Heart right ventricle (tissue), 16 donors: ENCODE measurements around the gene SLC25A11. TPM values are rescaled to one million over a fixed set of nuclear protein-coding genes. Genes with fewer than 3 reads are reported as not detected.

Experiments
- ATAC-seq, 8 donors: fragments of 200-7000 bp; cut with Tn5 transposase; one replicate each; pipeline ENCODE4 v1.9.1; 2020; ENCODE audit warnings: mild to moderate bottlenecking in 8 of 8, moderate library complexity in 8 of 8, moderate number of reproducible peaks in 1 of 8
- DNase-seq, 2 donors: peaks; one replicate each; pipeline ENCODE4 v3.0.0-alpha.2; 2020
- H3K27ac ChIP-seq, 10 donors: fragments of 200-600 bp; sonication (generic) in 2 of 10; one replicate each; pipeline versions ENCODE4 v1.5.0 to v1.8.0; 2020 to 2022; ENCODE audit warnings: mild to moderate bottlenecking in 3 of 10
- H3K27me3 ChIP-seq, 7 donors: fragments of 200-600 bp; one replicate each; pipeline ENCODE4 v1.8.0; 2021 to 2022; ENCODE audit warnings: mild to moderate bottlenecking in 2 of 7
- H3K36me3 ChIP-seq, 9 donors: fragments of 200-600 bp; sonication (generic) in 1 of 9; one replicate each; pipeline versions ENCODE4 v1.5.0 to v1.8.0; 2020 to 2022; ENCODE audit warnings: mild to moderate bottlenecking in 2 of 9
- H3K4me1 ChIP-seq, 9 donors: fragments of 200-600 bp; sonication (generic) in 1 of 9; one replicate each; pipeline versions ENCODE4 v1.5.0 to v1.8.0; 2020 to 2022; ENCODE audit warnings: mild to moderate bottlenecking in 4 of 9
- H3K4me3 ChIP-seq, 10 donors: fragments of 200-600 bp; sonication (generic) in 2 of 10; one replicate each; pipeline versions ENCODE4 v1.5.0 to v1.8.0; 2020 to 2022; ENCODE audit warnings: mild to moderate bottlenecking in 7 of 10, moderate library complexity in 2 of 10
- H3K9me3 ChIP-seq, 11 donors: fragments of 200-600 bp in 10 of 11; sonication (generic) in 2 of 11; one replicate each; pipeline versions ENCODE4 v1.5.0 to v1.8.0; 2013 to 2022; ENCODE audit warnings: mild to moderate bottlenecking in 2 of 11, control low read depth in 1 of 11, moderate library complexity in 1 of 11
- WGBS, 2 donors: extraction: QIAGEN DNeasy Blood & Tissue Kit; methylation state at CpG; one replicate each; pipeline ENCODE4 v1.1.7; 2013; ENCODE audit warnings: inconsistent platforms in 1 of 2; 5-methylcytosine and 5-hydroxymethylcytosine counted together
- intact Hi-C, 10 donors: fragments of 100-400 bp; cut with DNase I; formaldehyde crosslinking; loops; one replicate each; pipeline versions ENCODE4 v1.11.1 to v1.14.2; 2022
- polyA plus RNA-seq, 2 donors: library from polyadenylated mRNA; stranded (reverse); fragments of 200-250 nt; gene quantifications; one replicate each; pipeline ENCODE4 v1.2.3, GENCODE V29; 2013
- total RNA-seq, 10 donors: library from RNA; stranded (reverse); fragmentation: NEBNext Ultra II Directional in 3 of 10; extraction: Animal tissue kit (Norgen Biotek cat#: 25700) in 3 of 10; gene quantifications; one replicate each; pipeline versions ENCODE4 v1.2.1 to v1.2.4, GENCODE V29; 2021 to 2023
- TF ChIP-seq, protein P1 (sequence below), 9 donors: fragments of 200-600 bp; sonication (generic) in 2 of 9; IDR thresholded peaks; one replicate each; pipeline versions ENCODE4 v1.5.0 to v1.8.0; 2021 to 2022; ENCODE audit warnings: antibody characterized with exemption in 9 of 9, mild to moderate bottlenecking in 5 of 9, moderate library complexity in 1 of 9
- donor health status: Arrhythmogenic right ventricular cardiomyopathy.
- donor health status: ischemic (EF 13 %, LVEDD 7.1; RV severe dilation, severe dysfunction).
- donor health status: healthy with polysubstance abuse.
- donor health status: DM: no; HTN: yes; CAD: no.
- donor health status: DM: no; HTN: no; CAD: no.
- donor health status: ischemic (EF 25% LVEDD 6.9; RV normal size, moderate dysfunction).
- donor health status: ischemic (EF 25% LVEDD 5.7; RV mildly dilated, moderate dysfunction).
- donor health status: healthy.
- donor health status: DM: yes; HTN: yes; CAD: no.
- donor health status: Ischemic cardiomyopathy.
- donor health status: ischemic (EF 35%, LVEDD 5.7; RV mildly dilated, moderate dysfunction).
- donor health status: nonischemic (EF 11% LVEDD 7.7; RV severe dilation, severe dysfunction).
- donor health status: DM: yes; HTN: yes; CAD: no.
- donor health status: PGD.
- donor health status: ischemic (EF 29% LVEDD 5.4; RV normal size, mild dysfunction).
- donor health status: nonischemic (EF 23%, LVEDD 6.1; RV moderate dilation, normal function).

The SLC25A11 gene
- total and polyA plus RNA-seq, 12 donors = 126 to 312 (median 240) TPM

DNA sequence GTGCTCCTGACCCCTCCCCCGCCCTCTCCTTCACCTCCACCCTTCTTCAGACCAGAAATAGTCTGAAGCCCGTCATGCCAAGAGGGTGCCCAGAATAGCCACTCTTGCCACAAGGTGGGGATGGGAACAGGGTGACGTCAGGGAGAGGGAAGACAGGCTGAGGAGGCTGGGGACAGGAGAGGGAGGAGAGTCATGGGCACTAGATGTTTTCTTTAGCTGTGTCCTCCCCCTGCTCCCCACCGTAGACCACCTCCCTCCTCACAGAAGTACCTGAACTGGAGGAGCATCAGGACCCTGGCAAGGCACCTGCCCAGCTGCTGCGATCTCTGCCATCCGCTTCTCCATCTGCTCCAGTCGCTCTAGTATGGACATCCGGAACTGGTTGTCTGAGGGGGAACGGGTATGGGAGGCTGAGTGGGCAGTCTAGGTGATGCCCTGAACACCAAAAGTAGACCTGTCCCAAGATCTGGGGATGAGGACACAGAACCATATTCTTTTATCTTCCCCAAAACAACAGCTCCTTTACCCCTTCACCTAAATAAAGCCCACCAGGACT lies 34.3 kb upstream of the SLC25A11 start:
- peaks cover 11 to 48% (median 38%) of the 10 kb centered on the region in 9 donors for H3K4me1 ChIP-seq
- peak; percentile 35 to 90 (median 82) for ATAC-seq
- intact Hi-C loops = no loop called here
- H3K27me3 ChIP-seq = no peaks in the 10 kb centered on the region
- H3K9me3 ChIP-seq = no peaks in the 10 kb centered on the region
- 58 to 69% methylated on average over 9 of the region's 9 CpGs for WGBS, 2 donors
- TF ChIP-seq, protein P1, sequence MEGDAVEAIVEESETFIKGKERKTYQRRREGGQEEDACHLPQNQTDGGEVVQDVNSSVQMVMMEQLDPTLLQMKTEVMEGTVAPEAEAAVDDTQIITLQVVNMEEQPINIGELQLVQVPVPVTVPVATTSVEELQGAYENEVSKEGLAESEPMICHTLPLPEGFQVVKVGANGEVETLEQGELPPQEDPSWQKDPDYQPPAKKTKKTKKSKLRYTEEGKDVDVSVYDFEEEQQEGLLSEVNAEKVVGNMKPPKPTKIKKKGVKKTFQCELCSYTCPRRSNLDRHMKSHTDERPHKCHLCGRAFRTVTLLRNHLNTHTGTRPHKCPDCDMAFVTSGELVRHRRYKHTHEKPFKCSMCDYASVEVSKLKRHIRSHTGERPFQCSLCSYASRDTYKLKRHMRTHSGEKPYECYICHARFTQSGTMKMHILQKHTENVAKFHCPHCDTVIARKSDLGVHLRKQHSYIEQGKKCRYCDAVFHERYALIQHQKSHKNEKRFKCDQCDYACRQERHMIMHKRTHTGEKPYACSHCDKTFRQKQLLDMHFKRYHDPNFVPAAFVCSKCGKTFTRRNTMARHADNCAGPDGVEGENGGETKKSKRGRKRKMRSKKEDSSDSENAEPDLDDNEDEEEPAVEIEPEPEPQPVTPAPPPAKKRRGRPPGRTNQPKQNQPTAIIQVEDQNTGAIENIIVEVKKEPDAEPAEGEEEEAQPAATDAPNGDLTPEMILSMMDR (IDR thresholded peaks at IDR 0.05) = no peak
- peak overlapping the region in 1 of 10 donors; percentile 1 for H3K4me3 ChIP-seq
- DNase-seq = peak; percentile 31 to 74
- peak overlapping the region; percentile 36 to 80 (median 70) for H3K27ac ChIP-seq
- H3K36me3 ChIP-seq = peaks cover 0 to 100% (median 45%) of the 10 kb centered on the region in 9 donors

DNA sequence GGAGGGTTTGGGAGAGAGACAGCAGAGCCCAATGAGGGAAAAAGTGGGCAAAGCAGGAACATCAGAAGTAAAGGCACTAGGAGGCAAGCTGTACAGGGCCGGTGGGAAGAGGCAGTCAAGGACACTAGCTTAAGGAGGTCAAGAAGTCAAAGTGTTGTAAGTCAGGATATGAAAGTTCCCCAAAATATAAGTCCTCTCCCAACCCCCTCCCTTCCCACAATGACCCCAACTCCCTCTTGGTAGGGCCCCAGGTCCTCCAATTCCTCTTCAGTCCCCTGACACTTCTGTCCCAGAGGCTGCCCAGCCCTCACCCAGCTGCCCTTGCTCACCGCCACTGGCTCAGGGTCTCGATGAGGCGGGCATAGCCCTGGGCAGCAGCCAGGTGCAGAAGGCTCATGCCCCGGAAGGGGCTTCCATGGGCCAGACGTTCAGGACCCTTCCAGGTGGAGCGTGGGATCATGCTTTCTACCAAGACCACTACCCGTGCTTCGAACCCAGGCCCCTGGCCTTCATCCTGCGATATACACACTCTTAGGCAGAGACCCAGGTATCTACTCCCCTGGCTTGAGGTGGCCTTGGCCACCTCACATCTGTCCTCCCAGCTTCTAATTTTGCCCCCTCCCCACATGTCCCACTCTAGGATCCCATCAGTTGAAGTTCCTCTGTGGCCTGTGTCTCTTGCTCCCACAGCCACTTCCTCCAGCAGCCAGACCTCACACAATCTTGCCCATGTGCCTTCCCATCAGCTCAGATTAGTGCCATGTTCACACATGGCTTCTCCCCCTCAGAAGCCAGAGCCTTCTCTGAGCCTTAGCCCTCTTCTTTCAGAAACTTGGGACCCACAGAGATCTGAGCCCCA lies 33.6 kb upstream of the SLC25A11 start:
- Histone ChIP-seq H3K4me3 (no peak overlapping the region), H3K9me3 (no peaks in the 10 kb centered on the region), H3K4me1 (peaks cover 16 to 53% (median 45%) of the 10 kb centered on the region in 9 donors), H3K27ac (peak overlapping the region in 9 of 10 donors; percentile 61 to 80 (median 70)), H3K27me3 (no peaks in the 10 kb centered on the region), H3K36me3 (peaks cover 0 to 100% (median 38%) of the 10 kb centered on the region in 9 donors)
- WGBS, 2 donors = 86 to 93% methylated on average over 10 of the region's 10 CpGs
- DNase-seq (no peak), ATAC-seq (peak in 3 of 8 donors; percentile 8 to 19 (median 12))
- intact Hi-C loops = no loop called here
- TF ChIP-seq, protein P1 (IDR thresholded peaks at IDR 0.05) = no peak

DNA sequence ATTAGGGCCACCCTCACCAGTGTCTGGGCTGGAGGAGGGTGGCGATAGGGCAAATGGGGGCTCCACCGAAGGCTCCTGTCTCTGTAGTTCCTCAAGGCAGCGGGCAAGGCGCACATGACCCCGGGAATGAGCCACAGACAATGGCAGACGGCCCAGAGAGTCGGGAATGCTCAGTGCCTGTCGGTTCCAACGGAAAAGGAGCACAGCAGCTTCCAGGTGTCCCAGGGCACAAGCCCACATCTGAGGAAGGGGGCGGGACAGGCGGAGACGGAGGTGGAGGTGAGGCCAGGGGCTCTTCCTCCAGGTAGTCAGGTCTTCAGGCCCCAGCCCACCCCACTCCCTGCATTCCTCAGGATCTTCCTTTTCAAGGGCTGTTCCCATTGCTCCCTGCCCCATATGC lies 32.9 kb upstream of the SLC25A11 start:
- H3K4me3 ChIP-seq = no peak overlapping the region
- WGBS, 2 donors = 70 to 74% methylated on average over 12 of the region's 12 CpGs
- TF ChIP-seq, protein P1 (IDR thresholded peaks at IDR 0.05) = no peak
- intact Hi-C loops = no loop called here
- no peaks in the 10 kb centered on the region for H3K27me3 ChIP-seq
- DNase-seq = no peak
- H3K27ac ChIP-seq = peak overlapping the region in 9 of 10 donors; percentile 61 to 80 (median 70)
- H3K9me3 ChIP-seq = no peaks in the 10 kb centered on the region
- H3K4me1 ChIP-seq = peaks cover 22 to 60% (median 49%) of the 10 kb centered on the region in 9 donors
- H3K36me3 ChIP-seq = peaks cover 0 to 93% (median 33%) of the 10 kb centered on the region in 9 donors
- ATAC-seq = no peak

DNA sequence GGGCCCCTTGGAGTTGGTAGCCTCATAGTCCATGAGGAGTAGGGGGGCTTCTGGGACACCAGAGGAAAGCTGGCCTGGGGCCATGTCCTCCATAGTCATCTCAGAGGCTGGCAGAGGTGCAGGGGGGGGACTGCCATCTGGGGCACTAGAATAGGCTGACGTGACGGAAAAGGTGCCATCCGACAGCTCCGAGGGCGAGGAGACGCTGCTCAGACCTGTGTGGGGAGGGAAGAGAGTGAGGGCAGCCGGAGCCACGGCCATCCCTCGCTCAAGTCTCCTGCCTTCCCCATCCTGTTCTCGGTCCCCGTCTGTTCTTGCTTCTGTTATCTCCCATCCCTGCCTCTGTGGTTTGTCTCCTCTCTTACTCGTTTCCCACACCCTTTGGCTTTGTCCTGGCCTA lies 32.5 kb upstream of the SLC25A11 start:
- TF ChIP-seq, protein P1 (IDR thresholded peaks at IDR 0.05) = no peak
- no peaks in the 10 kb centered on the region for H3K27me3 ChIP-seq
- intact Hi-C loops = no loop called here
- no peaks in the 10 kb centered on the region for H3K9me3 ChIP-seq
- DNase-seq (no peak), ATAC-seq (no peak)
- H3K27ac ChIP-seq = peak overlapping the region in 9 of 10 donors; percentile 61 to 80 (median 70)
- H3K4me3 ChIP-seq = no peak overlapping the region
- H3K4me1 ChIP-seq = peaks cover 22 to 60% (median 49%) of the 10 kb centered on the region in 9 donors
- H3K36me3 ChIP-seq = peaks cover 0 to 89% (median 30%) of the 10 kb centered on the region in 9 donors
- 83% methylated on average over 12 of the region's 12 CpGs for WGBS, 2 donors
